SU-DHL-6 (cell line): ENCODE data around the gene AXL.

Source experiments
- EZH2phosphoT487 ChIP-seq: fragments of 200-600 bp; sonication (generic), shearing (Covaris generic); conservative IDR thresholded peaks from 2 replicates; pipeline ENCODE4 v1.6.1; 2018; ENCODE audit warnings: mild to moderate bottlenecking, antibody characterized with exemption, low read length, moderate library complexity, mixed read lengths
- TF ChIP-seq, protein P1 (sequence below): fragments of 200-600 bp; sonication (generic); IDR thresholded peaks from one replicate; pipeline ENCODE4 v1.5.1; 2017; ENCODE audit warnings: antibody characterized with exemption, mild to moderate bottlenecking, low read length, moderate library complexity; ENCODE audit not compliant: insufficient read depth, poor library complexity, severe bottlenecking

DNA sequence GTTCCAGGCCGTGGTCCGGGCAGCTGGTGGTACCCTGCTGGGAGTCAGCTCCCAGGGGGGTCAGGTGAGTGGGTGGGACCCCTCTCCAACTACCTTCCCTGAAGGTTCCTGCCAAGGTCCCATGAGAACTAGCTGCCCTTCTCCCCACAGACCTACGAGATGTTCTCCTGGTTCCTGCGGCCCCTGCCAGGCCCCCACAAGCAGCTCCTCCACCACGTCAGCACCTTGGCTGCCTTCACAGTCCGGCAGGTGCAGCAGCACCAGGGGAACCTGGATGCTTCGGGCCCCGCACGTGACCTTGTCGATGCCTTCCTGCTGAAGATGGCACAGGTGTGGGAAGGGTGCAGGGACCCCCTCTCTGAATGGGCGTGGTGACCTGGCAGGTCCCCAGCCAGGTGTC is 20.5 kb upstream of the AXL start:
- no peak for TF ChIP-seq EZH2phosphoT487
- TF ChIP-seq, protein P1, sequence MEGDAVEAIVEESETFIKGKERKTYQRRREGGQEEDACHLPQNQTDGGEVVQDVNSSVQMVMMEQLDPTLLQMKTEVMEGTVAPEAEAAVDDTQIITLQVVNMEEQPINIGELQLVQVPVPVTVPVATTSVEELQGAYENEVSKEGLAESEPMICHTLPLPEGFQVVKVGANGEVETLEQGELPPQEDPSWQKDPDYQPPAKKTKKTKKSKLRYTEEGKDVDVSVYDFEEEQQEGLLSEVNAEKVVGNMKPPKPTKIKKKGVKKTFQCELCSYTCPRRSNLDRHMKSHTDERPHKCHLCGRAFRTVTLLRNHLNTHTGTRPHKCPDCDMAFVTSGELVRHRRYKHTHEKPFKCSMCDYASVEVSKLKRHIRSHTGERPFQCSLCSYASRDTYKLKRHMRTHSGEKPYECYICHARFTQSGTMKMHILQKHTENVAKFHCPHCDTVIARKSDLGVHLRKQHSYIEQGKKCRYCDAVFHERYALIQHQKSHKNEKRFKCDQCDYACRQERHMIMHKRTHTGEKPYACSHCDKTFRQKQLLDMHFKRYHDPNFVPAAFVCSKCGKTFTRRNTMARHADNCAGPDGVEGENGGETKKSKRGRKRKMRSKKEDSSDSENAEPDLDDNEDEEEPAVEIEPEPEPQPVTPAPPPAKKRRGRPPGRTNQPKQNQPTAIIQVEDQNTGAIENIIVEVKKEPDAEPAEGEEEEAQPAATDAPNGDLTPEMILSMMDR: no peak
